HepG2 (cell line): ENCODE measurements around the gene SLC50A1. TPM values are rescaled to one million over a fixed set of nuclear protein-coding genes. Genes with fewer than 3 reads are reported as not detected.

ENCODE experiments used
- ARID5B ChIP-seq: IDR thresholded peaks from 2 replicates; pipeline ENCODE4 v1.4.0; 2020; ENCODE audit warnings: mild to moderate bottlenecking, missing genetic modification reagents
- FOXA3 ChIP-seq: IDR thresholded peaks from 2 replicates; pipeline ENCODE4 v1.6.1; 2016; ENCODE audit warnings: missing genetic modification reagents, missing compliant biosample characterization
- GLMP ChIP-seq: sonication (generic); formaldehyde crosslinking; IDR thresholded peaks from 2 replicates; pipeline ENCODE4 v1.9.0; 2021; ENCODE audit warnings: missing genetic modification reagents, mild to moderate bottlenecking, borderline replicate concordance
- HOXA7 ChIP-seq: sonication (generic); formaldehyde crosslinking; IDR thresholded peaks from 2 replicates; pipeline ENCODE4 v1.8.1; 2022; ENCODE audit warnings: mild to moderate bottlenecking, missing genetic modification reagents, moderate library complexity
- IKZF1 ChIP-seq: fragments of 450-650 bp; IDR thresholded peaks from 2 replicates; pipeline ENCODE4 v1.7.1; 2016
- ISL2 ChIP-seq: sonication (generic); formaldehyde crosslinking; IDR thresholded peaks from 2 replicates; pipeline ENCODE4 v1.5.0; 2020; ENCODE audit warnings: missing genetic modification reagents
- KAT2B ChIP-seq: fragments of 150-350 bp; IDR thresholded peaks from 2 replicates; pipeline ENCODE4 v1.6.1; 2014; ENCODE audit warnings: low read depth, low read length, borderline replicate concordance
- MATR3 ChIP-seq: sonication (generic); formaldehyde crosslinking; IDR thresholded peaks from 2 replicates; pipeline ENCODE4 v1.4.0; 2020; ENCODE audit warnings: missing genetic modification reagents
- MXD4 ChIP-seq: IDR thresholded peaks from 2 replicates; pipeline ENCODE4 v1.6.1; 2016; ENCODE audit warnings: mild to moderate bottlenecking, missing biosample characterization, missing genetic modification reagents
- PBX3 ChIP-seq: sonication (generic); formaldehyde crosslinking; IDR thresholded peaks from 2 replicates; pipeline ENCODE4 v1.8.1; 2023; ENCODE audit warnings: missing genetic modification reagents, inconsistent platforms, borderline replicate concordance
- PHB2 ChIP-seq: fragments of 450-650 bp; IDR thresholded peaks from 2 replicates; pipeline ENCODE4 v1.6.1; 2018; ENCODE audit not compliant: partially characterized antibody
- RNF2 ChIP-seq: fragments of 450-650 bp; conservative IDR thresholded peaks from 2 replicates; pipeline ENCODE4 v1.6.1; 2016; ENCODE audit warnings: low read depth
- SSRP1 ChIP-seq: IDR thresholded peaks from 2 replicates; pipeline ENCODE4 v1.6.1; 2016; ENCODE audit warnings: control low read depth
- ZBTB46 ChIP-seq: sonication (generic); formaldehyde crosslinking; IDR thresholded peaks from 2 replicates; pipeline ENCODE4 v1.4.0; 2020; ENCODE audit warnings: mild to moderate bottlenecking, missing genetic modification reagents, borderline replicate concordance
- ZNF24 ChIP-seq: fragments of 450-650 bp; IDR thresholded peaks from 2 replicates; pipeline ENCODE4 v1.6.1; 2017; ENCODE audit warnings: antibody characterized with exemption, mild to moderate bottlenecking
- ZNF263 ChIP-seq: sonication (generic); formaldehyde crosslinking; IDR thresholded peaks from 2 replicates; pipeline ENCODE4 v1.4.0; 2020; ENCODE audit warnings: missing genetic modification reagents
- ZNF264 ChIP-seq: sonication (generic); formaldehyde crosslinking; IDR thresholded peaks from 2 replicates; pipeline ENCODE4 v1.4.0; 2020; ENCODE audit warnings: missing genetic modification reagents
- ZNF747 ChIP-seq: sonication (generic); formaldehyde crosslinking; IDR thresholded peaks from 2 replicates; pipeline ENCODE4 v1.8.1; 2023; ENCODE audit warnings: missing genetic modification reagents, mild to moderate bottlenecking, borderline replicate concordance
- polyA plus RNA-seq, 8 experiments: library from polyadenylated mRNA; depleted of rRNA in 3 of 8; stranded (reverse) in 7 of 8; unstranded in 1 of 8; fragments of >200 nt; fragmentation: Illumina TruSeq in 4 of 8; extraction: Trizol in 4 of 8; gene quantifications; 2 replicates each; pipeline versions ENCODE4 v1.2.1 to v1.2.3, GENCODE V29; 2011 to 2016; ENCODE audit warnings: low read depth in 4 of 8, missing spikeins in 1 of 8, mixed read lengths in 1 of 8; ENCODE audit not compliant: insufficient read depth in 1 of 8
- total RNA-seq, 5 experiments: library from RNA; depleted of rRNA; stranded (reverse); fragments of >200 nt; fragmentation: Illumina TruSeq; extraction: Trizol; gene quantifications; 2 replicates each; pipeline ENCODE4 v1.2.3, GENCODE V29; 2016; ENCODE audit warnings: low read depth in 1 of 5
- TF ChIP-seq, protein P1 (sequence below): fragments of 450-650 bp; IDR thresholded peaks from 2 replicates; pipeline ENCODE4 v1.6.1; 2017
- TF ChIP-seq, protein P2 (sequence below): sonication (generic); formaldehyde crosslinking; conservative IDR thresholded peaks from 2 replicates; pipeline ENCODE4 v1.4.0; 2020; ENCODE audit warnings: missing genetic modification reagents
- TF ChIP-seq, protein P3 (sequence below): sonication (generic); formaldehyde crosslinking; IDR thresholded peaks from 2 replicates; pipeline ENCODE4 v1.4.0; 2020; ENCODE audit warnings: missing genetic modification reagents; ENCODE audit errors: not compliant biosample characterization

SLC50A1 gene
- total and polyA plus RNA-seq, 2 of the 13 experiments (the other 11 are each of a cell fraction or from before 2014, with no cell fraction given), result 22.5 to 46.8 TPM

- TF ChIP-seq, protein P1, sequence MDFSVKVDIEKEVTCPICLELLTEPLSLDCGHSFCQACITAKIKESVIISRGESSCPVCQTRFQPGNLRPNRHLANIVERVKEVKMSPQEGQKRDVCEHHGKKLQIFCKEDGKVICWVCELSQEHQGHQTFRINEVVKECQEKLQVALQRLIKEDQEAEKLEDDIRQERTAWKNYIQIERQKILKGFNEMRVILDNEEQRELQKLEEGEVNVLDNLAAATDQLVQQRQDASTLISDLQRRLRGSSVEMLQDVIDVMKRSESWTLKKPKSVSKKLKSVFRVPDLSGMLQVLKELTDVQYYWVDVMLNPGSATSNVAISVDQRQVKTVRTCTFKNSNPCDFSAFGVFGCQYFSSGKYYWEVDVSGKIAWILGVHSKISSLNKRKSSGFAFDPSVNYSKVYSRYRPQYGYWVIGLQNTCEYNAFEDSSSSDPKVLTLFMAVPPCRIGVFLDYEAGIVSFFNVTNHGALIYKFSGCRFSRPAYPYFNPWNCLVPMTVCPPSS, result no peak
- no peak for TF ChIP-seq GLMP (CRISPR knock-in tag)
- no peak for TF ChIP-seq KAT2B
- no peak for TF ChIP-seq RNF2
- TF ChIP-seq, protein P2, sequence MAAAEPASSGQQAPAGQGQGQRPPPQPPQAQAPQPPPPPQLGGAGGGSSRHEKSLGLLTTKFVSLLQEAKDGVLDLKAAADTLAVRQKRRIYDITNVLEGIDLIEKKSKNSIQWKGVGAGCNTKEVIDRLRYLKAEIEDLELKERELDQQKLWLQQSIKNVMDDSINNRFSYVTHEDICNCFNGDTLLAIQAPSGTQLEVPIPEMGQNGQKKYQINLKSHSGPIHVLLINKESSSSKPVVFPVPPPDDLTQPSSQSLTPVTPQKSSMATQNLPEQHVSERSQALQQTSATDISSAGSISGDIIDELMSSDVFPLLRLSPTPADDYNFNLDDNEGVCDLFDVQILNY, result no peak
- TF ChIP-seq ZNF263 (CRISPR knock-in tag), result no peak
- no peak for TF ChIP-seq ZNF264 (CRISPR knock-in tag)
- no peak for TF ChIP-seq SSRP1 (CRISPR knock-in tag)
- no peak for TF ChIP-seq FOXA3 (CRISPR knock-in tag)
- no peak for TF ChIP-seq ZNF24
- peak; percentile 43; the same call in 1 of the 2 replicates for TF ChIP-seq ARID5B (CRISPR knock-in tag)
- no peak for TF ChIP-seq MXD4 (CRISPR knock-in tag)
- no peak for TF ChIP-seq ISL2
- no peak for TF ChIP-seq IKZF1
- no peak for TF ChIP-seq PHB2
- no peak for TF ChIP-seq ZNF747 (CRISPR knock-in tag)
- TF ChIP-seq PBX3 (CRISPR knock-in tag), result no peak
- TF ChIP-seq HOXA7 (CRISPR knock-in tag), result no peak
- TF ChIP-seq MATR3 (CRISPR knock-in tag), result no peak
- TF ChIP-seq ZBTB46, result no peak
- TF ChIP-seq, protein P3, sequence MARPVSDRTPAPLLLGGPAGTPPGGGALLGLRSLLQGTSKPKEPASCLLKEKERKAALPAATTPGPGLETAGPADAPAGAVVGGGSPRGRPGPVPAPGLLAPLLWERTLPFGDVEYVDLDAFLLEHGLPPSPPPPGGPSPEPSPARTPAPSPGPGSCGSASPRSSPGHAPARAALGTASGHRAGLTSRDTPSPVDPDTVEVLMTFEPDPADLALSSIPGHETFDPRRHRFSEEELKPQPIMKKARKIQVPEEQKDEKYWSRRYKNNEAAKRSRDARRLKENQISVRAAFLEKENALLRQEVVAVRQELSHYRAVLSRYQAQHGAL, result no peak
Observed at GRCh38 chr1:155103325-155103724, 32.3 kb upstream of the SLC50A1 start (continued).
